HG03196 (cell line): Measurements from ENCODE around the gene PLAGL2.
"Not testable (repeated sequence)": the region's sequence is repeated elsewhere in the genome, so short reads cannot be mapped to it uniquely, and the experiment has no call there.

Experiments used
- ATAC-seq: cut with Tn5 transposase; IDR thresholded peaks from one replicate; pipeline ENCODE4 v1.9.1; 2021; ENCODE audit not compliant: unreplicated experiment

The PLAGL2 gene

GRCh38 chr20:32204205-32205109 is 3.1 kb downstream of the PLAGL2 start:
- no peak for ATAC-seq

DNA sequence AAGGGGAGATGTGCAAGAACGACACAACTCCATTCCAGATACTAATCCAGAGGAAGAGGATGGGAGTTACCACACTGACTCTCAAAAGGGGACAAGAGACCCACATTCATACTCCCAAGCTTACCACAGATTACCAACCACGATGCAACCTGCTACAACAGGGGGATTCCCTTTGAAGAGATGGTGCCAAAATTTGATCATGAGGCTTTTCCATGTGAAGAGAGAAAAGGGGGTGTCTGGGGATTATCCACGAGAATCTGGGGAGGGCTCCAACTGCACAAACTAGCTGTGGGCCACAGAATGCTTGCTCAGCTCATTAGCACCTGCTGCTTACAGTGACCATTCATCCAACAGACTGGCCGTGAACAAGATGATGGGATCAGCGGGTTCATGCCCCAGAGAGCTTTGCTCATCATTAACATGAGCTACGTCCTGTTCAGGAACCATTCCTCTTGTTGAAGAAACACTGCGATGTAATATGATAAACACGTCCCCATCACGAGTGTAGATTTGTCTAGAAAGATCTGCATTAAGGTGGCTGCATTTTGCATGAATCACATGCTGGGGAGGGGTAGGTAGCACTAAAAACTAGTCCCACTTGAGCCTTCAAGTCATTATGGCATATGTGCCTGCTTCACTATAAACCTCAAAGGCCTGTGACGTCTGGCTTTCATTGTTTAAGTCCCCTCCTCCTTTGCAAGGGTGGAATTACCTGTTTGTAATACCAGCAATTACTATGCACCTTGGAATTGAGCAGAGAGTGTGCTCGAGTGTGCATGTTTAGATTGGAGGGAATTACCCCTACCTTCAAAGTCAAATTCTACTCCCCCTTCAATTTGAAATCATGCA is 4.0 kb downstream of the PLAGL2 start:
- ATAC-seq = no peak

- no peak for ATAC-seq
These were observed 5.6 kb downstream of the PLAGL2 start for GRCh38 chr20:32201977-32202363.

DNA sequence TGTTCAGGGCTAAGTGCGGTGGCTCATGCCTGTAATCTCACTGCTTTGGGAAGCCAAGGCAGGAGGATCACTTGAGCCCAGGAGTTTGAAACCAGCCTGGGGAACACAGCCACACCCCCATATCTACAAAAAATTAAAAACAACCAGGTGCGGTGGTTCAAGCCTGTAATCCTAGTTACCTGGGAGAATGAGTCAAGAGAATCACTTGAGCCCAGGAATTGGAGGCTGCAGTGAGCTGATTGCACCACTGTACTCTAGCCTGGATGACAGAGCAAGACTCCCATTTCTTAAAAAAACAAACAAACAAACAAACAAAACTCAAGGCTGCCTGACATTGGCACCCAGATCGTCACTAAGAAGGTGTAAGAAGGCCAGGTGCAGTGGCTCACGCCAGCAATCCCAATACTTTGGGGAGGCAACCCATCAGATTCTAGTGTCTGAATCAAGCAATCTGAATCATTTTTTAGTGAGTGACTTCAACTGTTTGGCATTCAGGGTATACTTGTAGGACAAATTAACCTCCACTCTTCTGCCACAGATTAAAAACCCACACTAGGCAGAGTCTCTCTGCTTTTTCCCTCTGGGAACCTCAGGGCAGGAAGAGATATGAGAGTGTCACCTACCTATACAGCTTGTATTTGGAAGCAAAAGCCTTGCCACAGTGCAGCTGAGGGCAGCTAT is 6.1 kb downstream of the PLAGL2 start:
- no peak for ATAC-seq

- ATAC-seq = no peak
These were observed 8.5 kb downstream of the PLAGL2 start for GRCh38 chr20:32199006-32199405.

DNA sequence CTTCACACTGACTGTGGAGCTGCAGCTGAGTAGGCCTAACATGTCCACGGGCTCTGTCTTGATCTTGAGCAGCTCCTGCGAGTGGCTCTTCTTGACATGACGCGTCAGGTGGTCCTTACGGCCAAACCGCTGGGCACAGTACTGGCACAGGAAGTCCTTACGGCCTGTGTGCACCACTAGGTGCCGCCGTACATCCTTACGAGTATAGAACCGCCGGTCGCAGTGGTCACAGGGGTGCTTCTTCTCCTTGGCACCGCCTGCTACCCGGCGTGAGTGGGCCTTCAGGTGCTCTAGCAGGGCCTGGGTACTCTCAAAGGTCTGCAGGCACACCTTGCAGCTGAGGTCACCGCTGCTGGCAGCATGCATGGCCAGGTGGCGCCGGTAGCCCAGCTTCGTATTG is 10.4 kb downstream of the PLAGL2 start:
- not testable (repeated sequence) for ATAC-seq

DNA sequence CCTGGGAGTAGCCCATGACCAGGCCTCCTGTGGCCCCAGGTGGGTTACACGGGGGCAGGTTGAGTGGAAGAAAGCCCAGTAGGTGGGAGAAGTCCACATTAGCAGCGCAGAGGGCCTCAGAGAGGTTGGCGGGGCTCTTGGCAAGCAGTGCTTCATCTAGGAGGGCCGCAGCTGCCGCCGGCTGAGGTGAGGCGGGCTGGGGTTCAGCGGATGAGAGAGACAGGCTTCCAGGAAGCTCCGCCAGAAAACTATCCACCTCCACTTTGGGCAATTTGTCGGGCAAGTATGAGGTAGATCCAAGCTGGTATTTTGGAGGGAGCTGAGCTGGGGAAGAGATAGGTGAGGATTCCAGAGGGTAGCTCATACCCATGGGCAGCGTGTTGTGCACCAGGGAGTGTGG is 10.9 kb downstream of the PLAGL2 start:
- ATAC-seq = not testable (repeated sequence)

DNA sequence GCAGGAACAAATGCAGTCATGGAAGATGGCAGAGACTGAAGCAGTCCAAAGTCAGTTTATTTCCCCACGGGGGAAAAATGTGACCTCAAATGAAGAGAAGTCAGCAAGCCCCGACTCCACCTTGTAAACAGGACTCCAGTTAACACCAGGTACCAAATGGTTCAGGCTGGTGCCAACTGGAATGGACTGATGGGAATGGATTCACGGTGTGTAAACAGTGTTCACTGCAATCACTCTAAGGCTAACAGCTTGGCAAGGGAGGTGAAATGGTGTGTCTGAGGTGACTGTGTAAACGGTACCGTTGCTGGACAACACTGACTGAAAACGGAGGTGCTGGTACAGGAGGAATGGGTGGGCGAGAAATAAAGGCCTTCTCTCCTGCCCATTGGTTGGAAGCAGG is 12.0 kb downstream of the PLAGL2 start:
- ATAC-seq = no peak

DNA sequence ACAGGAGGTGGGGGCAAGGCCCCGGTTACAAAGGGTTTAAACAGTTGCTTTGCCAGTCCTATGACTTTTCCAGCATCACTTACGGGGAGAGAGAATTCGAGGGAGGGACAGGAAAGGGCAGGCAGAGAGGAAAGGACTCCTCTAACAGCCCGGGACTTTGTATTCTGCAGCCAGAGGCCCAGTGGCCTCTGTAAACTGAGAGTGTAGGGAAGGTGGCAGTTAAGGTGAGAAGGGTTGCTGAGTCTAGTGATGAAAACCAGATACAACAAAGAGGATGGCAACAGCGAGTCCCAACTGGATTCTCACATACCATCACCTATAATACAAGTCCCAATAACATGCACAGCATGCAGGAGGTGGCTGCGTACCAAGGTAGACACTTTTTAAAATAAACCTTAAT is 13.5 kb downstream of the PLAGL2 start:
- ATAC-seq = no peak

DNA sequence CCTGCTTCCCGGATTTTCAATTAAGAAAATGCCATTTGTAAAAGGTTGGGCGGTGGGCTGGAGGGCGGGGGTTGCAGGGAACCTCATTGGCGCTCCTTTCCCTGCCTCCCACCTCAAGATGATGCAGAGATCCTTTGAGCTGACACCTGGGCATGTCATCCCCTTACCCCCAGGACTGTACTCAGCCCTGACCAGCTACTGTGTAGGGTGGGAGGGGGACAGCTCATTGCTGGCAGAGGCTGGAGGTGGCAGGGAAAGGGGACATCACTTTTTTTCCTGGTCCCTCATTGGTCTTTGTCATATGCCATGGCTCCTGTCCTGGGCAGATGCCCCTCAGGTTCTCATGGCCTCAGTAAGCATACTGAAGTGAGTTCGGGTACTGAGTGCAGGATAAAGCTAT is 14.2 kb downstream of the PLAGL2 start:
- not testable (repeated sequence) for ATAC-seq

- no peak for ATAC-seq
These were observed 14.8 kb downstream of the PLAGL2 start for GRCh38 chr20:32192698-32193097.

- ATAC-seq = no peak
These were observed 15.7 kb downstream of the PLAGL2 start for GRCh38 chr20:32191873-32192272.

DNA sequence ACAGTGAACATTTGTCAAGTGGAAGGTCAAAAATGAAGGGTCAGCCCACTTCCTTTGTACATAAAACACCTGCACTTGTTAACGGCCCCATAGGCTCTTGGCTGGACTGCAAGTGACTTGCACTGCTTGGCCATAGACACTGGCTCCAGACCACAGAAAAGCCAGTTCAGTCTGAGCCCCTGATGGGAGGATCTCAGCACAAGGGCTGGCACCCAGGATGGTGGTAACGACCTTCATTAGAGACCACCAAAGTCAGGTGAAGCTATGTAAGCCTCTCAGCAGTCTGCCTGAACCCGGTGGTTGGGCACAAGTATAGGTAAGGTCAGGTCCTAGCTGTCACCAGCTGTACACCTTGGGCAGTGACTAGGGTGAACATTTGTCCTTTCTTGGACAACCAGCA is 16.1 kb downstream of the PLAGL2 start:
- ATAC-seq = no peak

- no peak for ATAC-seq
These were observed 16.7 kb downstream of the PLAGL2 start for GRCh38 chr20:32190616-32191415.

DNA sequence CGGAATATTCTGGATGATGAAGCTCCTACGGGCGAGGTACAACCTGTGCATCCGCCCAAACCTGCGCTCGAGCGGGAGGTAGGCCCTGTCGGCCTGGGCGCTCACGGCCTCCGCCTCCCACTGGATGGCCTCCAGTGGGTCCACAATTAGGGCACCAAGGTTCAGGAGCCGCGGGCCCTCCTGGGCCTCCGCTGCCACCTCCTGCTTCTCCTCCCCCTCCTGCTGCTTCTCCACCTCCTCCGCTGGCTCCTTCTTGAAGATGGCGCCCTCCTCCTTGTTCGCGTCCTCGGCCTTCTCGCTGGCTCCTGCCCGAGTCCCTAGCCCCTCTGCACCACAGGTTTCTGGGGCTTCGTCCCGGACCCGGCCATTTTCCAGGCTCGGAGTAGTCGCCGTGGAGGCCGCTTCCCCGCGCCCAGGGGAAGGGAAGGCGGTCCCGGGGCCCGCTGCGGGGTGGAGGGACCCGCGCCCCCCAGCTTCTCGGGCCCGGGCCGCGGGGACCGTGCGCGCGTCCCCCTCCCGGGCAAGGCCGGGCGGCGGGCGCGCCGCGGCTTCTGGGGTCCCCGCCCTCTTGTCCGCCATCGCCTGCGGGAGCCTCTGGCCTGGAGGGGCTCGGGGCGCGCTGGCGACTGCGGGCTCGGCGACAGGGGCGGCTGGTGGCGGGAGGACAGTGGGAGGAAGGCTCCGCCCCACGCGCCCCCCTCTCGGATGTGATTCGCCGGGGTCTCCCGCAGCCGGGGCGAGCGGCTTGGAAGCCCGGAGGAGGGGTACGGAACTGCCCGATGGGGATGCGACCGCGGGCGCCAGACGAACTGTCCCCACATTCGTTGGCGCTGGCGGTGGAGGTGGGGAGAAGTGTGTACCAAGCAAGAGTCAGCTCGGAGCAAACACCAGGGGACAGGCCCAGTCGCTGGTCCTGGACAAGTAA is 17.6 kb downstream of the PLAGL2 start:
- ATAC-seq = no peak

DNA sequence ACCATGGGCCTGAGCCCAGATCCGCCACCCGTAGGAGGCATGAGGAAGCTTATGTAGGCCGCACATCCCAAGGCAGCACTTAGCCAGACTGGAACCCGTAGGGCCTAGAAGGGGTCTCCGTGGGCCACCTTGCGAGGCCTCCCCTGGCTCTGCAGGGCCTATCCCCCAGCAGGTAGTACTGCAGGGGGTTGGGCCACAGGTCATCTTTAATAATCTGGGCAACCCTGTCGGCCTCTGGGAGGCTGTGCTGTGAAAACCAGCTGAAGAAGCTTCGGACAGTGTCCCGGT is 18.5 kb downstream of the PLAGL2 start:
- no peak for ATAC-seq

GRCh38 chr20:32188376-32189122 is 19.0 kb downstream of the PLAGL2 start:
- ATAC-seq = no peak

DNA sequence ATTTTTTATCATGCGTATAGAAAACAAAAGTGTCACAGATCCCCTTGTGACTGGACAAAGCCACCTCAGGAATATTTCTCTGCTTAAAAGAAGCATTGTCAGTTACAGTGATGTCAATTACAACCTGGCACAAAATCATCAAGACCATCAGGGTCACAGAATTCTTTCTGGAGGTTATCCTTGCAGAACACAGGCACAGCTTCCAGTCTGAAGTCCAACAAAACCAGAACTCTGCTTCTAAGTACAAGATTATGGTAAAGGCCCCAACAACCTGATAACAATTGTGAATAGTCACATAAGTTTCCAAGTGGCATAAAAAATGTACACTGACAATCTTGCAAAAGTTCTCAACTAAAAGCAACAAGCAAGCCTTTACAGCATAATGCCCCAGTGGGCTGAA is 21.0 kb downstream of the PLAGL2 start:
- no peak for ATAC-seq

GRCh38 chr20:32184961-32185603 is 22.5 kb downstream of the PLAGL2 start:
- no peak for ATAC-seq
